GM23338 (cell line): Measurements from ENCODE around the gene ARHGEF3.

Source experiments
- CTCF ChIP-seq, 2 experiments: fragments of 200-600 bp in 1 of 2; sonication (generic) in 1 of 2; conservative IDR thresholded peaks; 2 replicates each; pipeline versions ENCODE4 v1.5.1 to v1.6.1; 2016 to 2017; ENCODE audit warnings: antibody characterized with exemption in 2 of 2, low read depth in 2 of 2, mild to moderate bottlenecking in 2 of 2, moderate library complexity in 1 of 2
- ETS1 ChIP-seq: IDR thresholded peaks from 2 replicates; pipeline ENCODE4 v1.6.1; 2016; ENCODE audit warnings: antibody characterized with exemption

- TF ChIP-seq CTCF (conservative IDR thresholded peaks at IDR 0.05; ENCODE audit: low read depth in 2 of 2): no peak
- no peak for TF ChIP-seq ETS1
These were observed 24.1 kb upstream of the ARHGEF3 start for GRCh38 chr3:56825567-56826438.
